Measurements from ENCODE around the gene HPN. TPM values are rescaled to one million over a fixed set of nuclear protein-coding genes. Genes with fewer than 3 reads are reported as not detected.

HPN gene
- total and polyA plus RNA-seq, 2 of the 13 experiments (the other 11 are each of a cell fraction or from before 2014, with no cell fraction given) = 46.7 to 261 TPM

- TF ChIP-seq ZNF687 (CRISPR knock-in tag; IDR thresholded peaks at IDR 0.05) (peak; percentile 53), ZFP36 (IDR thresholded peaks at IDR 0.05; ENCODE audit: borderline replicate concordance, low read depth, low read length, partially characterized antibody) (no peak), KIAA2018 (CRISPR knock-in tag; IDR thresholded peaks at IDR 0.05; ENCODE audit: borderline replicate concordance) (0 out of 2 replicates have a peak, but pooled peaks have one; percentile 4), ASH2L (IDR thresholded peaks at IDR 0.05; ENCODE audit: insufficient read length, low read depth, low read length) (no peak), ZNF614 (CRISPR knock-in tag; IDR thresholded peaks at IDR 0.05; ENCODE audit: borderline replicate concordance) (peak; percentile 69; the same call in 1 of the 2 replicates), ARID5B (CRISPR knock-in tag; IDR thresholded peaks at IDR 0.05) (0 out of 2 replicates have a peak, but pooled peaks have one; percentile 18), GATA4 (IDR thresholded peaks at IDR 0.05; ENCODE audit: borderline replicate concordance, low read depth) (no peak), EP300 (IDR thresholded peaks at IDR 0.05; ENCODE audit: low read depth in 2 of 2, low read length in 2 of 2) (0 out of 4 replicates have a peak, but pooled peaks of 1 of the 2 experiments have one; percentile 0), EP300 (CRISPR knock-in tag; IDR thresholded peaks at IDR 0.05; ENCODE audit: borderline replicate concordance) (no peak), GATAD2A (CRISPR knock-in tag; IDR thresholded peaks at IDR 0.05) (0 out of 2 replicates have a peak, but pooled peaks have one; percentile 5), NFKB2 (CRISPR knock-in tag; IDR thresholded peaks at IDR 0.05; ENCODE audit: borderline replicate concordance) (no peak), POLR2A (IDR thresholded peaks at IDR 0.05; ENCODE audit: insufficient read depth in 1 of 2, low read depth in 2 of 2, low read length in 2 of 2) (peak in 1 of 2 experiments; percentile 36; a peak in 2 of 4 replicates)
Observed at GRCh38 chr19:35042954-35043604, 1.6 kb downstream of the HPN start (continued).
